Bronchial epithelial cell (primary cell): ENCODE results near the gene DLGAP1. TPM values are rescaled to one million over a fixed set of nuclear protein-coding genes. Genes with fewer than 3 reads are reported as not detected.

Source experiments
- DNase-seq: peaks from one replicate; pipeline ENCODE4 v3.0.0-alpha.2; 2010; ENCODE audit warnings: low read depth
- FAIRE-seq: peaks from 2 replicates; lab custom pipeline; 2011; peaks lifted over from hg19 to GRCh38; lab: Jason Lieb, UNC
- H3K27me3 ChIP-seq: 2 replicates; pipeline ENCODE4 v1.5.1; 2011; ENCODE audit warnings: low read length; ENCODE audit not compliant: control insufficient read depth, insufficient read depth
- H3K36me3 ChIP-seq: 2 replicates; pipeline ENCODE4 v1.5.1; 2011; ENCODE audit warnings: low read length; ENCODE audit not compliant: control insufficient read depth, insufficient read depth
- H3K4me3 ChIP-seq: 2 replicates; pipeline ENCODE4 v1.5.1; 2011; ENCODE audit warnings: mild to moderate bottlenecking, low read depth, low read length, control low read depth
- total RNA-seq: library from RNA; depleted of rRNA; stranded (reverse); fragments of >200 nt; gene quantifications from 2 replicates; pipeline ENCODE4 v1.2.1, GENCODE V29; 2014
- TF ChIP-seq, protein P1 (sequence below): IDR thresholded peaks from 2 replicates; pipeline ENCODE4 v1.5.1; 2011; ENCODE audit warnings: mild to moderate bottlenecking, moderate library complexity, low read length, control low read depth, inconsistent platforms; ENCODE audit not compliant: insufficient read depth, severe bottlenecking

Gene DLGAP1
- total RNA-seq, 1 donor from 2014 or later: not detected

DNA sequence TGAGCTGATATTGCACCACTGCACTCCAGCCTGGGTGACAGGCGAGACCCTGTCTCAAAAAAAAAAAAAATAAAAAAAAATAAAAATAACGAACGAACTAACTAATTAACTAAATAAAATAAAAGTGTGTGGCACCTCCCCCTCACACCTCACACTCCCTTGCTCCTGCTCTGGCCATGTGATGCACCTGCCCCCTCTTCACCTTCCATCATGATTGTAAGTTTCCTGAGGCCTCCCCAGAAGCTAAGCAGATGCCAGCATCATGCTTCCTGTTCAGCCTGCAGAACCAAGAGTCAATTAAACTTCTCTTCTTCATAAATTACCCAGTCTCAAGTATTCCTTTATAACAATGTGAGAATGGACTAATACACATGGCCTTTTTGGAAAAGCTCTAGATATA lies 773.0 kb downstream of the DLGAP1 start:
- Histone ChIP-seq H3K27me3 (no peaks in the 10 kb centered on the region), H3K36me3 (no peaks in the 10 kb centered on the region), H3K4me3 (no peak overlapping the region)
- TF ChIP-seq, protein P1, sequence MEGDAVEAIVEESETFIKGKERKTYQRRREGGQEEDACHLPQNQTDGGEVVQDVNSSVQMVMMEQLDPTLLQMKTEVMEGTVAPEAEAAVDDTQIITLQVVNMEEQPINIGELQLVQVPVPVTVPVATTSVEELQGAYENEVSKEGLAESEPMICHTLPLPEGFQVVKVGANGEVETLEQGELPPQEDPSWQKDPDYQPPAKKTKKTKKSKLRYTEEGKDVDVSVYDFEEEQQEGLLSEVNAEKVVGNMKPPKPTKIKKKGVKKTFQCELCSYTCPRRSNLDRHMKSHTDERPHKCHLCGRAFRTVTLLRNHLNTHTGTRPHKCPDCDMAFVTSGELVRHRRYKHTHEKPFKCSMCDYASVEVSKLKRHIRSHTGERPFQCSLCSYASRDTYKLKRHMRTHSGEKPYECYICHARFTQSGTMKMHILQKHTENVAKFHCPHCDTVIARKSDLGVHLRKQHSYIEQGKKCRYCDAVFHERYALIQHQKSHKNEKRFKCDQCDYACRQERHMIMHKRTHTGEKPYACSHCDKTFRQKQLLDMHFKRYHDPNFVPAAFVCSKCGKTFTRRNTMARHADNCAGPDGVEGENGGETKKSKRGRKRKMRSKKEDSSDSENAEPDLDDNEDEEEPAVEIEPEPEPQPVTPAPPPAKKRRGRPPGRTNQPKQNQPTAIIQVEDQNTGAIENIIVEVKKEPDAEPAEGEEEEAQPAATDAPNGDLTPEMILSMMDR: no peak
- DNase-seq: no peak
- FAIRE-seq: no peak

DNA sequence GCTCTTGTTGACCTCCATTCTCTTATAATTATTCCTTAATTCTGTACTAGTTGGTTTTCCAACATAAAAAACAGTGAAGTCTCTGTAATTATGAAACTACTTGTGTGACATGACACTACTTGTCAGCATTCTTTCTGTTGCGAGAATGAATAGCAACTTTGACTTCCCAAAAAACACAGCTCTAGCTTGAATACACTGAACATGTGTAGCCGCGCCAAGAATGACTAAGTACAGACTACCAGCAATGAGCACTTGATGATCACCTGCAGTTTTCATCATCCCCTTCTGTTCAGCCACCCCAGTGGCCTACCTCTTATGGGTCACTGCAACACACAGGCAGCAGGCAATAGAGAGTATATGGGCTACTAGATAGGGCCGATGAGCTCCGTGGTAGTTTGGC lies 775.9 kb downstream of the DLGAP1 start:
- peak; percentile 98 for DNase-seq

DNA sequence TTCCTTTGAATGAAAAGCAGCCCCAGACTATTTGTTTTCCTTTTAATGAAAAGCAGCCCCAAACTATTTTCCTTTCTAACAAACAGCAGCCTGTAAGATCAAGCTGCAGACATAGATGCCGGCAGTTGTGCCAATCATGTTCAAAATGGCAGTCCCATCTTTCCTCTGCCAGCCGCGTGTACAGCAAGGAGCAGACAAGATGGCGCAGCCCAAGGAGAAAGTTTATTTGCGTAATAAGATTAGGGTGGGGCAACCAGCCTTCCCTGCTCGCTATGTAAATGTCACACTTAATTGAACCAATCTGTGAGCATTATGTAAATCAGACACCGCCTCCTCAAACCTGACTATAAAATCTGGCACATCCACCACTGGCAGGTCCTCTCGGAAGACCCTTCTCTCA lies 779.1 kb downstream of the DLGAP1 start:
- Histone ChIP-seq H3K36me3 (no peaks in the 10 kb centered on the region), H3K4me3 (no peak overlapping the region), H3K27me3 (no peaks in the 10 kb centered on the region)
- TF ChIP-seq, protein P1: no peak
- FAIRE-seq: no peak
- no peak for DNase-seq

More for the DNA sequence above, 775.9 kb downstream of the DLGAP1 start:
- TF ChIP-seq, protein P1: no peak
- H3K27me3 ChIP-seq: no peaks in the 10 kb centered on the region
- no peak overlapping the region for H3K4me3 ChIP-seq
- FAIRE-seq: no peak
- H3K36me3 ChIP-seq: no peaks in the 10 kb centered on the region

DNA sequence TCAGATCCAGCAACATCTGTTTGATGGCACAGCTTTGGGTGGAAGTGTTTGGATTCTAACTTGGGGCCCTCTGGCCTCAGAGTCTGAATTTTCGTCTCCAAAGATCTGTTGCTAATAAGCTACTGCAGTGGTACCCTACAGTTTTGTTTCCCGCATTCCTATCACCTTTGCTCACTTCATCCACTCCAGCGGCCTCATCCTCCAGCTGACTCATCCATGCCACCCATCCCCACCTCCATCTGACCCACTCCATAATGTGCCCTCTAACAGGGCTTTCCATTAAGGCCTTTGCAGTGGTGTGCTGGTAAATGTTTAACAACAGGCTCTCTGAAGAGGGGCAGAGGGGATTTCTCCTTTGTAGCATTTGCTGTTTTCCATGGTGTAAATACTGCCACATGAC lies 779.7 kb downstream of the DLGAP1 start:
- Histone ChIP-seq H3K27me3 (no peaks in the 10 kb centered on the region), H3K36me3 (no peaks in the 10 kb centered on the region), H3K4me3 (no peak overlapping the region)
- FAIRE-seq: no peak
- DNase-seq: peak; percentile 77
- TF ChIP-seq, protein P1: no peak

DNA sequence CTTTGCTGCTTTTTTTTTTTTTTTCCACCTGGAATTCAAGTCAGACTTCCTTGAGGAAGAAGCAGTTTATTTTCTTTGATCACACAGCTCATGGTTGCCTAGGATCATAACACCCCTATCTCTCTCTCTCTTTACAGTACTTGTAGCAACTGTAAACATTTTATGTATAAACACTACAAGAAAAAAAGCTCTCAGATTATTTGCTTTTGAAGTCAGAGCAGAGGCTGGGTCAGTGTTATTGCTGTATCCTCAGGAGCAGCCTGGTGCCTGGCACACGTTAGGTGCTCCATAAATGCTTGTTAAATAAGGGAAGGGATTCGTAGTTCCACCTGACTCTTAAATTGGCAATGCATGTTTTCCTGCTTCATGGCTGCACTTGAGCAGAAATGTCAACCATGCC lies 783.9 kb downstream of the DLGAP1 start:
- FAIRE-seq: no peak
- no peaks in the 10 kb centered on the region for H3K27me3 ChIP-seq
- H3K4me3 ChIP-seq: no peak overlapping the region
- DNase-seq: no peak
- TF ChIP-seq, protein P1: no peak
- H3K36me3 ChIP-seq: no peaks in the 10 kb centered on the region

DNA sequence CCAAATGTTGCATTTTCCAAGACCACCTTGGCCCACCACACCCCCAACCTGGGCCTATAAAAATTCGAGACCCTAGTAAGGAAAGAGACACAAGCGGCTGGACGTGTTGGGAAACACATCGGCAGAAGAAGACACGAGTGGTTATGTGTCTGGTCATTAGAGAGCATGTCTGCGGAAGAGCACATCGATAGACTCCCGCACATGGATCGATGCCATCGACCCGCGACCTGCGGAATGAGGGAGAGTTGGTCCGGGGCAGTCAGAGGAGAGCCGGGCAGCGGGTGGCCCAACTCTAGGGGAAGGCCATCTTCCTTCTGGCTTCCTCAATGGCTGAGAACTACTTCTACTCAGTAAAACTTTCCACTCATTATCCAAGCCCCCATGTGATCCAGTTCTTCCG lies 785.7 kb downstream of the DLGAP1 start:
- TF ChIP-seq, protein P1: no peak
- no peaks in the 10 kb centered on the region for H3K27me3 ChIP-seq
- no peak for FAIRE-seq

More for the DNA sequence above, 785.7 kb downstream of the DLGAP1 start:
- no peak overlapping the region for H3K4me3 ChIP-seq
- H3K36me3 ChIP-seq: no peaks in the 10 kb centered on the region
- no peak for DNase-seq
